Epithelial cell of proximal tubule (primary cell): ENCODE data around the gene ERVH48-1. TPM values are rescaled to one million over a fixed set of nuclear protein-coding genes. Genes with fewer than 3 reads are reported as not detected.
"Not testable (repeated sequence)": the region's sequence is repeated elsewhere in the genome, so short reads cannot be mapped to it uniquely, and the experiment has no call there.

Experiments
- DNase-seq: peaks from one replicate; pipeline ENCODE4 v3.0.0-alpha.2; 2011; ENCODE audit warnings: low read depth
- H3K4me3 ChIP-seq: 2 replicates; pipeline ENCODE4 v1.5.1; 2011; ENCODE audit warnings: low read depth, mild to moderate bottlenecking, low read length
- total RNA-seq: library from RNA; depleted of rRNA; stranded (reverse); fragments of >200 nt; gene quantifications from 2 replicates; pipeline ENCODE4 v1.2.3, GENCODE V29; 2015
- TF ChIP-seq, protein P1 (sequence below): conservative IDR thresholded peaks from 2 replicates; pipeline ENCODE4 v1.5.1; 2012; ENCODE audit warnings: low read depth, mild to moderate bottlenecking, low read length

Gene ERVH48-1
- total RNA-seq, 1 donor from 2014 or later: not detected

DNA sequence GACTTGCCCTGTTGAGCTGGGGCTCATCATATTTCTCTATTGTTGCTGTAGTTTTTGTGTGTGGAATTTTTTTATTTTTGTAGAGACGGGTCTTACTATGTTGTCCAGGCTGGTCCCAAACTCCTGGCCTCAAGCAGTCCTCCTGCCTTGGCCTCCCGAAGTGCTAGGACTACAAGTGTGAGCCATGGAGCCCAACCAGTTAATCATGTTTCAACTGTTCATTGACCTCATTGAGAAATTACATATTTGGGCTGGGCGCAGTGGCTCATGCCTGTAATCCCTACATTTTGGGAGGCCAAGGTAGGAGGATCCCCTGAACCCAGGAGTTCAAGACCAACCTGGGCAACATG lies 39.8 kb upstream of the ERVH48-1 start:
- TF ChIP-seq, protein P1, sequence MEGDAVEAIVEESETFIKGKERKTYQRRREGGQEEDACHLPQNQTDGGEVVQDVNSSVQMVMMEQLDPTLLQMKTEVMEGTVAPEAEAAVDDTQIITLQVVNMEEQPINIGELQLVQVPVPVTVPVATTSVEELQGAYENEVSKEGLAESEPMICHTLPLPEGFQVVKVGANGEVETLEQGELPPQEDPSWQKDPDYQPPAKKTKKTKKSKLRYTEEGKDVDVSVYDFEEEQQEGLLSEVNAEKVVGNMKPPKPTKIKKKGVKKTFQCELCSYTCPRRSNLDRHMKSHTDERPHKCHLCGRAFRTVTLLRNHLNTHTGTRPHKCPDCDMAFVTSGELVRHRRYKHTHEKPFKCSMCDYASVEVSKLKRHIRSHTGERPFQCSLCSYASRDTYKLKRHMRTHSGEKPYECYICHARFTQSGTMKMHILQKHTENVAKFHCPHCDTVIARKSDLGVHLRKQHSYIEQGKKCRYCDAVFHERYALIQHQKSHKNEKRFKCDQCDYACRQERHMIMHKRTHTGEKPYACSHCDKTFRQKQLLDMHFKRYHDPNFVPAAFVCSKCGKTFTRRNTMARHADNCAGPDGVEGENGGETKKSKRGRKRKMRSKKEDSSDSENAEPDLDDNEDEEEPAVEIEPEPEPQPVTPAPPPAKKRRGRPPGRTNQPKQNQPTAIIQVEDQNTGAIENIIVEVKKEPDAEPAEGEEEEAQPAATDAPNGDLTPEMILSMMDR: no peak
- DNase-seq: no peak
- no peak overlapping the region for H3K4me3 ChIP-seq

DNA sequence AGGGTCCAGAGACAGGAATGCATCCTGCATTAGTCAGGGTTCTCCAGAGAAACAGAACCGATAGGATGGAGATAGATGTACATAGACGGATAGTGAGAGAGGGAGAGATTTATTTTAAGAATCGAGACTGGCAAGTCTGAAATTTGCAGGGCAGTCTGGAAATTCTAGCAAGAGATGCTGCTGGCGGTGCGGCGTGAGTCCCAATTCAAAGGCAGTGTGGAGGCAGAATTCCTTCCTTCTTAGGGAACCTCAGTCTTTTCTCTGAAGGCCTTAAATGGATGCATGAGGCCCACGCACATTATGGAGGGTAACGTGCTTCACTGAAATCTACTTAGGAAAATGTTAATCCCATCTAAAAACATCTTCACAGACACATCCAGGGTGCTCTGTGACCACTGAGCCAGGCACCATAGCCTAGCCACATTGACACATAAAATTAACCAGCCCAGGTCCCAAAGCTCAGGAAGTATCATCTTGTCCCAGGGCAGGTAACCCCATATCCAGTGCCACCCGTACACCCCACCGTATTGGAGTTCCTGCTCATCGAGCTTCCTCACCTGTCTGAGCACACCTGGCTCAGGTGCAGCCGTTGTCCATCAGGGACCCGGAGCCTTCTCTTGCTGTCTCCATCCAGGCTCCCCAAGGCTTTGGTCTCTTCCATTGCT lies 39.2 kb upstream of the ERVH48-1 start:
- TF ChIP-seq, protein P1: no peak
- no peak overlapping the region for H3K4me3 ChIP-seq
- DNase-seq: no peak

DNA sequence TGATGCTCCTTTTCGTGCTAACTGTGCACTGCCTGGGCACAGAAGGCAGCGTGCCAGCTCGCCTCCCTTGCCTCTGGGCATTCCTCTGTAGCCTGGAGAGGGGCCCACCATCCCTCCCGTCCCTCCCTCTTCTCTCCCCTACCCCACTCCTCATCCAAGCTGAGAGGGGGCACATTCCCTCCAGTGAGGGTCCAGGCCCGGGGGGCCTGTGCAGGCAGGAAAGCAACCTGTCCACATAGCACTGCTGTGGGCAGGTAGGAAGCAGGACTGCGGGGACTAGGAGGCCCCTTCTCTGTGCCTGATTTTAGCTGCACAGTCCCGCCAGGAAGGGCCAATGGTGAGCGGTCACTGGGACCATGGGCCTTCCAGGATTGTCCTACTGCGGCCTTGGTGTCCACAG lies 38.7 kb upstream of the ERVH48-1 start:
- TF ChIP-seq, protein P1: no peak
- DNase-seq: no peak
- H3K4me3 ChIP-seq: no peak overlapping the region

DNA sequence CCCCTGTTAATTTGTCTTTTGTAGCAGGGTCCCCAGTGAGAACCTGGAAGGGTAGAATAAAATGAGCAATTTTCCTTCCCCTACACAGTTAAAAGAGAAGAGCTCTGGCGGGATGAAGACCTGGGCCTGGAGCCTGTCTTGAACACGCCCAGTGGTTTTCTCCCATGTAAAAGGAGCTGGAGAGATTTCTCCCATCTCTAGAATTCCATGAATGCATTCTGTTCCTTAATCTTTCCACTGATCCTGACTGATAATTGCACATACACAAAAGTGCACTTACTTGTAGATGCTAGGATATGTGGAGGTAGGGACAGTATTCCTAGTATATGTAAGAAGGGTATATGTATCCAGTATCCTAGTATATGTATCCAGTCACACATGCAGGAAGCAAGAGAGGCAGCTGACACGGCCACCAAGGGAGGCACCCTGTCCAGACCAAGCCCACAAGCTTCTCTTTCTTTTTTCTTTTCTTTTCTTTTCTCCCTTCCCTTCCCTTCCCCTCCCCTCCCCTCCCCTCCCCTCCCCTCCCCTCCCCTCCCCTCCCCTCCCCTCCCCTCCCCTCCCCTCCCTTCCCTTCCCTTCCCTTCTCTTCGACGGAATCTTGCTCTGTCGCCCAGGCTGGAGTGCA lies 37.1 kb upstream of the ERVH48-1 start:
- TF ChIP-seq, protein P1: no peak
- H3K4me3 ChIP-seq: no peak overlapping the region
- no peak for DNase-seq

DNA sequence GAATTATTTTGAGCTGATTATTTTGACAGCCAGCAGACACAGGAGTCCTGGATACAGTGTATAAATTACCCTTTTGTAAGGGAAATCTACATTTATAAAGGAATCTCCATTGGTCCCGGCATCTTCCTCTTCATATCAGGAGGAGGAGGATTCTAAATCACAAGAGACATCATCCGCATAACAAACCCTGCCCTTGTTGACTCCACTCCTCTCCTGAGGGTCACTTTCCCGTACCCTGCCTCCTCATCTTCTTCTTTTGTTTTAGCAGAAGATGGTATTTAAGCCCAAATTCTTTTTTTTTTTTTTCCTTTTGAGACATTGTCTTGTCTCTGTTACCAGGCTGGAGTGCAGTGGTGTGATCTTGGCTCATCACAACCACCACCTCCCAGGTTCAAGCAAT lies 34.3 kb upstream of the ERVH48-1 start:
- TF ChIP-seq, protein P1: no peak
- DNase-seq: no peak
- no peak overlapping the region for H3K4me3 ChIP-seq

DNA sequence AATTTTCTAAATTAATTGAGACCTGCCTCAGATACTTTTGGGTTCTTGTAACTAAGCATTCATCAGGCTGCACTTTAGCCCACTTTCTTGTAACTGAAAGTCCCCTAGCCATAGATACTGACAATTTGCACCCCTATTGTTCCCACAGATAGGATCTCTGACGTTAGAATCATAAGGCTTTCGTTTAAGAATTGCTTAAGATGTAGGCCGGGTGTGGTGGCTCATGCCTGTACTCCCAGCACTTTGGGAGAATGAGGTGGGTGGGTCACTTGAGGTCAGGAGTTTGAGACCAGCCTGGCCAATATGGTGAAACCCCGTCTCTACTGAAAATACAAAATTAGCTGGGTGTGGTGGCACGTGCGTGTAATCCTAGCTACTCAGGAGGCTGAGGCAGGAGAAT lies 32.7 kb upstream of the ERVH48-1 start:
- DNase-seq, H3K4me3 ChIP-seq: not testable (repeated sequence)

- no peak for DNase-seq
- H3K4me3 ChIP-seq: no peak overlapping the region
- TF ChIP-seq, protein P1: no peak
Measured at GRCh38 chr21:42956824-42957630, 31.6 kb upstream of the ERVH48-1 start.

DNA sequence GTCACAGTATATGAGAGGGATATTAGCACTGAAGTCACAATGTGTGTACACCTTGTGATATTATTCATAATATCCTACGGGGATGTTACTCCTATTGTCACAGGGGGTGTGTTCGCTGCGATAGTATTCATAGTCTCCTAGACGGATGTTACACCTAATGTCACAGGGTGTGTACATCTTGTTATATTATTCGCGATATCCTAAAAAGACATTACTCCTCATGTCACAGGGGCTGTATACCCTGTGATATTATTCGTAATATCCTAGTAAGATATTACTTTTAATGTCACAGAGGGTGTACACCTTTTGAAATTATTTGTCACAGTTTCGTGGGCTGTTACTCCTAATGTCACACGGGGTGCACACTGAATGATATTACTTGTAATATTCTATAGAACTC lies 25.8 kb upstream of the ERVH48-1 start:
- DNase-seq, H3K4me3 ChIP-seq: not testable (repeated sequence)

GRCh38 chr21:42949094-42949755 lies 23.8 kb upstream of the ERVH48-1 start:
- DNase-seq, H3K4me3 ChIP-seq: not testable (repeated sequence)
